Body of pancreas (tissue), 4 donors: ENCODE results near the gene NFIA. TPM values are rescaled to one million over a fixed set of nuclear protein-coding genes. Genes with fewer than 3 reads are reported as not detected.

ENCODE experiments used
- ATAC-seq: fragments of 150-250 bp; one replicate; pipeline ENCODE4 v1.9.1; 2016
- DNase-seq, 4 donors: peaks; one replicate each; pipeline ENCODE4 v3.0.0-alpha.2; 2019
- H3K27ac ChIP-seq, 4 donors: fragments of 200-600 bp; sonication (generic); 1 replicate in 3 of 4; 2 replicates in 1 of 4; pipeline versions ENCODE4 v1.5.1 to v1.6.1; 2016 to 2019; ENCODE audit warnings: mild to moderate bottlenecking in 1 of 4, mixed read lengths in 1 of 4, moderate library complexity in 1 of 4
- H3K27me3 ChIP-seq, 2 donors: fragments of 200-600 bp; sonication (generic); one replicate each; pipeline ENCODE4 v1.6.0; 2016; ENCODE audit warnings: mild to moderate bottlenecking in 1 of 2
- H3K36me3 ChIP-seq, 2 donors: fragments of 200-600 bp; sonication (generic); replicated peaks in 1 of 2; 2 replicates each; pipeline ENCODE4 v1.5.1; 2016; ENCODE audit warnings: low read depth in 2 of 2; ENCODE audit not compliant: insufficient read depth in 1 of 2
- H3K4me1 ChIP-seq: fragments of 200-600 bp; sonication (generic); one replicate; pipeline ENCODE4 v1.6.0; 2016
- H3K4me3 ChIP-seq, 2 donors: fragments of 200-600 bp; sonication (generic); 1 replicate in 1 of 2; 2 replicates in 1 of 2; pipeline ENCODE4 v1.5.1; 2016 to 2019
- H3K9me3 ChIP-seq, 3 donors: fragments of 200-600 bp; sonication (generic); 1 replicate in 2 of 3; 2 replicates in 1 of 3; pipeline ENCODE4 v1.5.1; 2016
- CTCF ChIP-seq, 7 experiments: fragments of 450-650 bp in 4 of 7; fragments of 200-600 bp in 3 of 7; sonication (generic) in 3 of 7; IDR thresholded peaks; one replicate each; pipeline ENCODE4 v1.5.1; 2016 to 2019; ENCODE audit warnings: antibody characterized with exemption in 7 of 7
- POLR2A ChIP-seq, 3 donors: fragments of 450-650 bp; IDR thresholded peaks; one replicate each; pipeline ENCODE4 v1.6.1; 2016; ENCODE audit warnings: antibody characterized with exemption in 3 of 3, mild to moderate bottlenecking in 2 of 3
- WGBS, 2 donors: methylation state at CpG; one replicate each; pipeline ENCODE4 v1.1.5; 2017; 5-methylcytosine and 5-hydroxymethylcytosine counted together
- intact Hi-C: fragments of 100-400 bp; cut with DNase I; formaldehyde crosslinking; loops from one replicate; pipeline ENCODE4 v1.15.1; 2023
- total RNA-seq, 2 donors: library from RNA; depleted of rRNA; stranded (reverse); fragments of >200 nt; gene quantifications; one replicate each; pipeline ENCODE4 v1.1.0, GENCODE V29; 2016

NFIA gene
- total RNA-seq, 2 donors from 2014 or later = 21.5 to 32.3 TPM

- no peak overlapping the region for H3K27ac ChIP-seq
- DNase-seq = no peak
- intact Hi-C loops = no loop called here
- no peak overlapping the region for H3K4me3 ChIP-seq
- no peaks in the 10 kb centered on the region for H3K36me3 ChIP-seq
- no peaks in the 10 kb centered on the region for H3K27me3 ChIP-seq
- ATAC-seq = no peak
- TF ChIP-seq POLR2A (IDR thresholded peaks at IDR 0.05) = no peak
- TF ChIP-seq CTCF (IDR thresholded peaks at IDR 0.05) = no peak
- no peaks in the 10 kb centered on the region for H3K4me1 ChIP-seq
- 67 to 68% methylated on average over 9 of the region's 9 CpGs for WGBS, 2 donors
- H3K9me3 ChIP-seq = no peaks in the 10 kb centered on the region
Observed at GRCh38 chr1:61268546-61269240, 186.3 kb downstream of the NFIA start.

- 39 to 45% methylated on average over 1 of the region's 1 CpG for WGBS, 2 donors
- no peak for ATAC-seq
- intact Hi-C loops = no loop called here
Observed at GRCh38 chr1:61269602-61270001, 187.2 kb downstream of the NFIA start.

GRCh38 chr1:61270107-61270506 lies 187.7 kb downstream of the NFIA start:
- no peak for ATAC-seq
- no peaks in the 10 kb centered on the region for H3K9me3 ChIP-seq
- WGBS, 2 donors = 97 to 100% methylated on average over 2 of the region's 2 CpGs

More at GRCh38 chr1:61269602-61270001, 187.2 kb downstream of the NFIA start:
- H3K27me3 ChIP-seq = no peaks in the 10 kb centered on the region
- no peaks in the 10 kb centered on the region for H3K4me1 ChIP-seq
- H3K36me3 ChIP-seq = no peaks in the 10 kb centered on the region
- TF ChIP-seq CTCF (IDR thresholded peaks at IDR 0.05) = no peak
- TF ChIP-seq POLR2A (IDR thresholded peaks at IDR 0.05) = no peak
- H3K4me3 ChIP-seq = no peak overlapping the region
- H3K9me3 ChIP-seq = no peaks in the 10 kb centered on the region
- H3K27ac ChIP-seq = no peak overlapping the region
- no peak for DNase-seq

GRCh38 chr1:61270761-61271411 lies 188.5 kb downstream of the NFIA start:
- no peak for DNase-seq

More at GRCh38 chr1:61270107-61270506, 187.7 kb downstream of the NFIA start:
- Histone ChIP-seq H3K4me1 (no peaks in the 10 kb centered on the region), H3K36me3 (no peaks in the 10 kb centered on the region), H3K27ac (no peak overlapping the region), H3K27me3 (no peaks in the 10 kb centered on the region), H3K4me3 (no peak overlapping the region)
- DNase-seq = no peak
- intact Hi-C loops = no loop called here
- no peak for TF ChIP-seq CTCF (IDR thresholded peaks at IDR 0.05)
- TF ChIP-seq POLR2A (IDR thresholded peaks at IDR 0.05) = no peak

More at GRCh38 chr1:61270761-61271411, 188.5 kb downstream of the NFIA start:
- 66 to 67% methylated on average over 8 of the region's 8 CpGs for whole genome bisulfite sequencing, 2 donors
- Histone ChIP-seq H3K4me1 (no peaks in the 10 kb centered on the region), H3K27ac (no peak overlapping the region), H3K9me3 (no peaks in the 10 kb centered on the region), H3K4me3 (no peak overlapping the region), H3K36me3 (no peaks in the 10 kb centered on the region), H3K27me3 (no peaks in the 10 kb centered on the region)
- intact Hi-C loops = no loop called here
- TF ChIP-seq POLR2A (IDR thresholded peaks at IDR 0.05) (no peak), CTCF (IDR thresholded peaks at IDR 0.05) (no peak)
- no peak for ATAC-seq
